Dermis lymphatic vessel endothelial cell (primary cell): ENCODE measurements around the gene GATB. TPM values are rescaled to one million over a fixed set of nuclear protein-coding genes. Genes with fewer than 3 reads are reported as not detected.

Source experiments
- total RNA-seq: library from RNA; depleted of rRNA; stranded (reverse); fragments of >200 nt; gene quantifications from 2 replicates; pipeline ENCODE4 v1.2.1, GENCODE V29; 2014

Gene GATB, protein sequence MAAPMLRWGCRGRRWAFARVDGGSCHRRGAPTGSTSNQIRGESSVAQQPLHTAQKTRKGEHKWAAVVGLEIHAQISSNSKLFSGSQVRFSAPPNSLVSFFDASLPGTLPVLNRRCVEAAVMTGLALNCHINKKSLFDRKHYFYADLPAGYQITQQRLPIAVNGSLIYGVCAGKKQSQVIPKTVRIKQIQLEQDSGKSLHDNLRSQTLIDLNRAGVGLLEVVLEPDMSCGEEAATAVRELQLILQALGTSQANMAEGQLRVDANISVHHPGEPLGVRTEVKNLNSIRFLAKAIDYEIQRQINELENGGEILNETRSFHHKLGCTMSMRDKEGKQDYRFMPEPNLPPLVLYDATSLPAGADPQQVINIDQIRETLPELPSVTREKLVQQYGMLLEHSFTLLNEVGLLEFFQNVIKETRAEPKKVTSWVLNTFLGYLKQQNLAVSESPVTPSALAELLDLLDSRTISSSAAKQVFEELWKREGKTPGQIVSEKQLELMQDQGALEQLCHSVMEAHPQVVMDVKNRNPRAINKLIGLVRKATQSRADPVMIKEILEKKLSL
- 8.6 and 9.3 TPM in 2 replicates for total RNA-seq

DNA sequence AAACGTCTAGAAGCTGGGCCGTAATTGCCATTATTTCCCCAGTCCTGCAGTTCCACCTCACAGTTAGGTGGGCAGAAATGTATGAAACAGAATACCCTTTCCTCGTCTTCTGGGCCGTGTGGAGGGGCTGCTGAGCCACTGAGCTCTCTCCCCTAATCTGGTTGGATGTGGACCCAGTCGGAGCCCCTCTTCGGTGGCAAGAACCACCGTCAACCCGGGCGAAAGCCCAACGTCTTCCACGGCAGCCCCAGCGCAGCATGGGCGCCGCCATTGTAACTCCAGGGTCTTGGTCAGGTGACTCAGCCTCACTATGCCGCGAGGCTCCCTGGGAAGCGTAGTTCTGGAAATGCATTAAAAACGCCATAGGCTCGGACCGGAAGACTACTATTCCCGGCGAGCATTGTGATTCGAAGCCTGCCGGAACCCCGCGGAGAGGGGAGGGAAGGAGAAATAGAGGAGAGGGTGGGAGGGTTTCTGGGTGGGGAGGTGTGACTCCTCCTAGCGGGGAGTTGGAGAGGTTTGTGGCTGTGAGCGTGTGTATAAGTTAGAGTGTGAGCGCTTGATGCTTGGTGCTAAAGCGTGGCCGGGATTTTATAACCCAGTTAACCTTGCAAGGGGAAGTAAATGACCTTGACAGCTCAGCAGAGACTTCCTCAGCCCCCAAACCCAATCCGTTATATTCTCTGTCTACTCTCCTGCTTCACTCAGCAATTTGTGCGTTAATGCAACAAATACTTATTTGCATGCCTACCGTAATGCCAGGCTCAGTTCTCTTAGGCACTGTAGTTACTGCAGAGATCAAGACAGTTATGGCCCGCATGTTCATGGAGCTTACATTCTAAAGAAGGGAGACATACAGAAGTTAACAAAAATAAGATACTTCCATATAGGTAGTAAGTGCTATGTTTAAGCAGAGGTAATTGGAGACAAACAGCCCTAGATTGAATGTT is at the start of gene GATB:
GATB (minus strand) TSS at position 296 of the 950 bp plus-strand sequence; CDS start at position 271, 25 bp downstream.

